Neuronal stem cell (in vitro differentiated cells): Measurements from ENCODE around the gene RBPJ.

ENCODE experiments used
- DNase-seq: peaks from one replicate; pipeline ENCODE4 v3.0.0-alpha.2; 2013; ENCODE audit warnings: low spot score
- H2AFZ ChIP-seq: one replicate; pipeline ENCODE4 v1.6.1; 2013; ENCODE audit warnings: mild to moderate bottlenecking, low read length, inconsistent platforms
- H2AK5ac ChIP-seq: 2 replicates; pipeline ENCODE4 v1.6.1; 2013; ENCODE audit warnings: low read depth, mild to moderate bottlenecking, inconsistent platforms, low read length, moderate library complexity, mixed read lengths
- H2BK120ac ChIP-seq: 2 replicates; pipeline ENCODE4 v1.6.1; 2013; ENCODE audit warnings: low read depth, mild to moderate bottlenecking, inconsistent platforms, low read length, moderate library complexity, mixed read lengths
- H2BK12ac ChIP-seq: one replicate; pipeline ENCODE4 v1.6.1; 2013; ENCODE audit warnings: low read length, inconsistent platforms
- H2BK15ac ChIP-seq: 2 replicates; pipeline ENCODE4 v1.6.1; 2013; ENCODE audit warnings: mild to moderate bottlenecking, low read length, inconsistent platforms, mixed read lengths
- H2BK5ac ChIP-seq: one replicate; pipeline ENCODE4 v1.6.1; 2013; ENCODE audit warnings: inconsistent platforms, mild to moderate bottlenecking, low read length, moderate library complexity
- H3K14ac ChIP-seq: one replicate; pipeline ENCODE4 v1.6.1; 2013; ENCODE audit warnings: low read length, inconsistent platforms
- H3K18ac ChIP-seq: 2 replicates; pipeline ENCODE4 v1.6.1; 2013; ENCODE audit warnings: low read length, inconsistent platforms
- H3K23ac ChIP-seq: 2 replicates; pipeline ENCODE4 v1.6.1; 2013; ENCODE audit warnings: low read depth, mild to moderate bottlenecking, mixed read lengths, low read length, inconsistent platforms; ENCODE audit not compliant: poor library complexity
- H3K27ac ChIP-seq: replicated peaks from 3 replicates; pipeline ENCODE4 v1.5.1; 2013; ENCODE audit warnings: low read length, inconsistent platforms
- H3K27me3 ChIP-seq, 3 experiments: 2 replicates each; pipeline ENCODE4 v1.6.1; 2013; ENCODE audit warnings: low read length in 3 of 3, mild to moderate bottlenecking in 2 of 3, inconsistent platforms in 1 of 3, low read depth in 1 of 3, mixed read lengths in 1 of 3, moderate library complexity in 1 of 3; ENCODE audit not compliant: control insufficient read depth in 3 of 3, insufficient read depth in 3 of 3
- H3K36me3 ChIP-seq, 2 donors: replicated peaks in 1 of 2; 2 replicates each; pipeline ENCODE4 v1.6.1; 2013; ENCODE audit warnings: low read length in 2 of 2; ENCODE audit not compliant: control insufficient read depth in 2 of 2, insufficient read depth in 2 of 2
- H3K4ac ChIP-seq: 2 replicates; pipeline ENCODE4 v1.6.1; 2013; ENCODE audit warnings: inconsistent platforms, mild to moderate bottlenecking, low read length, moderate library complexity
- H3K4me1 ChIP-seq, 2 donors: 1 replicate in 1 of 2; 2 replicates in 1 of 2; pipeline ENCODE4 v1.6.1; 2013; ENCODE audit warnings: low read length in 2 of 2, low read depth in 1 of 2; ENCODE audit not compliant: control insufficient read depth in 2 of 2, insufficient read depth in 1 of 2
- H3K4me2 ChIP-seq: one replicate; pipeline ENCODE4 v1.6.1; 2013; ENCODE audit warnings: mild to moderate bottlenecking, low read length, inconsistent platforms; ENCODE audit not compliant: insufficient read depth, poor library complexity, severe bottlenecking
- H3K4me3 ChIP-seq, 2 donors: 2 replicates each; pipeline ENCODE4 v1.5.1; 2013; ENCODE audit warnings: low read length in 2 of 2, mild to moderate bottlenecking in 2 of 2, inconsistent platforms in 1 of 2, moderate library complexity in 1 of 2
- H3K79me1 ChIP-seq: one replicate; pipeline ENCODE4 v1.6.1; 2013; ENCODE audit warnings: low read depth, mild to moderate bottlenecking, inconsistent platforms, low read length, moderate library complexity
- H3K9ac ChIP-seq: one replicate; pipeline ENCODE4 v1.6.1; 2013; ENCODE audit warnings: mild to moderate bottlenecking, low read depth, low read length, inconsistent platforms; ENCODE audit not compliant: poor library complexity
- H3K9me3 ChIP-seq, 2 donors: replicated peaks in 1 of 2; 2 replicates each; pipeline versions ENCODE3 to v1.6.1; 2013; ENCODE audit warnings: low read length in 2 of 2, mild to moderate bottlenecking in 2 of 2, inconsistent platforms in 1 of 2, low read depth in 1 of 2, mixed read lengths in 1 of 2, moderate library complexity in 1 of 2; ENCODE audit not compliant: control insufficient read depth in 2 of 2, insufficient read depth in 1 of 2
- H4K8ac ChIP-seq: one replicate; pipeline ENCODE4 v1.6.1; 2013; ENCODE audit warnings: low read depth, mild to moderate bottlenecking, inconsistent platforms, low read length, moderate library complexity
- H4K91ac ChIP-seq: one replicate; pipeline ENCODE4 v1.6.1; 2013; ENCODE audit warnings: low read length, low read depth, mild to moderate bottlenecking, inconsistent platforms; ENCODE audit not compliant: poor library complexity
- WGBS, 2 donors: extraction: QIAGEN DNeasy Blood & Tissue Kit; methylation state at CpG; one replicate each; pipeline ENCODE4 v1.1.7; 2013; ENCODE audit warnings: missing lambda C conversion rate in 2 of 2, mixed read lengths in 1 of 2; ENCODE audit not compliant: insufficient read length in 2 of 2, insufficient replicate concordance in 1 of 2; ENCODE audit errors: extremely low coverage in 2 of 2; 5-methylcytosine and 5-hydroxymethylcytosine counted together

The RBPJ gene

GRCh38 chr4:26369132-26369531, 48.3 kb downstream of the RBPJ start:
- Histone ChIP-seq H3K27ac (no peak overlapping the region), H2BK12ac (no peak overlapping the region), H3K9me3 (no peaks in the 10 kb centered on the region), H3K79me1 (no peaks in the 10 kb centered on the region), H2BK120ac (no peak overlapping the region), H3K18ac (no peak overlapping the region), H3K9ac (no peak overlapping the region), H2BK15ac (no peak overlapping the region), H3K4me2 (no peak overlapping the region), H2BK5ac (no peak overlapping the region), H2AK5ac (no peak overlapping the region), H3K36me3 (peaks cover 0 to 8% of the 10 kb centered on the region in 2 donors), H3K4me1 (peaks cover 6 to 10% of the 10 kb centered on the region in 2 donors), H3K23ac (no peak overlapping the region), H3K4me3 (no peak overlapping the region), H3K27me3 (no peaks in the 10 kb centered on the region), H4K91ac (no peak overlapping the region), H4K8ac (no peak overlapping the region), H3K4ac (no peak overlapping the region), H2AFZ (no peak overlapping the region), H3K14ac (no peak overlapping the region)
- DNase-seq = no peak
- no CpG with 5 or more reads among the region's 2 CpGs for WGBS, 2 donors

DNA sequence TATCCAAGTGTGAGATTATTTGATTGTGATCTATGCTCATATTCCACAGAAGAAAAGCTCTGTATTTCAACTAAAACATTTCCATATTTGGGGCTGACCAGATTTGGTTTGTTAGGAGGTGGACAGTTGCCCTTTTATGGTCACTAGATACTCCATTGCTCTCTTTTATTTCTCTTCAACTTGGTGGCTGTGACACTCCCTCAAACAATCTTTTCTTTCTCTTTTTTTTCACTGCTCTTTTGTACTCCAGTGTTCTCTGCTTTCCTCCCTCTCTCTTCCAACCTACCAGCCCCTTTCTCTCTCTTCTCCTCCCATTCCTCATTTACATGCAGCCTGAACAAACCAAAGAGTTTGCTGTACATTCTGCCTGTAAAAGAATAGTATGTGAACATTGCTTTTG, 48.8 kb downstream of the RBPJ start:
- peaks cover 3% of the 10 kb centered on the region for H3K79me1 ChIP-seq
- no peaks in the 10 kb centered on the region for H3K27me3 ChIP-seq
- H3K4me1 ChIP-seq = peaks cover 6 to 10% of the 10 kb centered on the region in 2 donors
- H3K4me2 ChIP-seq = no peak overlapping the region
- H4K91ac ChIP-seq = no peak overlapping the region
- no peak overlapping the region for H3K27ac ChIP-seq
- no peak overlapping the region for H2AK5ac ChIP-seq
- DNase-seq = no peak
- no peak overlapping the region for H3K23ac ChIP-seq
- H4K8ac ChIP-seq = no peak overlapping the region
- no peak overlapping the region for H2BK15ac ChIP-seq
- no peak overlapping the region for H3K4ac ChIP-seq
- H3K9me3 ChIP-seq = no peaks in the 10 kb centered on the region
- H2BK5ac ChIP-seq = no peak overlapping the region
- no peak overlapping the region for H2AFZ ChIP-seq
- no peak overlapping the region for H2BK12ac ChIP-seq
- H3K18ac ChIP-seq = no peak overlapping the region
- no peak overlapping the region for H2BK120ac ChIP-seq
- no peak overlapping the region for H3K4me3 ChIP-seq
- H3K36me3 ChIP-seq = peaks cover 0 to 8% of the 10 kb centered on the region in 2 donors
- H3K9ac ChIP-seq = no peak overlapping the region
- no peak overlapping the region for H3K14ac ChIP-seq

DNA sequence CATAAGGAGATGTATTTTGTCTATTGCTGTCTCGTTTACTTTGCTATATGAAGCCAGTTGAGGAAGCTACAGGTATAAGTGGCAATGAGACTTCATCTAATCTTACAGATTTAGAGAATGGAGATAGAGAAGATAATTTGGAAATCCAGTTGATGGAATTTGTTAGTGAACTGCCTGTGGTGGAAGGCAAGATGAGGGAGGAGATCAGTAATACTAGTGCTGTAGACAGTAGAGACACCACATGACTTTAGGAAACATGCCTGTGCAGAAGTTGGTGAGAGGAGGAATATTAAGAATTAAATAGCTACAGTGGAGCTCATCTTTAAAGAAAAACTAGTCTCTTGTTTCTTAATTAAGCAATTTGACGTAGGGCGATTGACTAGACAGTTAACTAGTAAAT, 51.3 kb downstream of the RBPJ start:
- Histone ChIP-seq H2BK5ac (no peak overlapping the region), H3K4me3 (no peak overlapping the region), H3K4ac (no peak overlapping the region), H4K91ac (no peak overlapping the region), H2BK120ac (no peak overlapping the region), H2BK12ac (no peak overlapping the region), H2AFZ (no peak overlapping the region), H3K9ac (no peak overlapping the region), H3K79me1 (peaks cover 3% of the 10 kb centered on the region), H3K4me1 (peaks cover 6 to 10% of the 10 kb centered on the region in 2 donors), H3K9me3 (no peaks in the 10 kb centered on the region), H3K18ac (no peak overlapping the region), H3K4me2 (no peak overlapping the region), H4K8ac (no peak overlapping the region), H3K36me3 (peaks cover 0 to 4% of the 10 kb centered on the region in 2 donors), H3K14ac (no peak overlapping the region), H3K27me3 (no peaks in the 10 kb centered on the region), H3K23ac (no peak overlapping the region), H2AK5ac (no peak overlapping the region), H3K27ac (no peak overlapping the region), H2BK15ac (no peak overlapping the region)
- DNase-seq = no peak
- WGBS, 2 donors = no CpG with 5 or more reads among the region's 3 CpGs

GRCh38 chr4:26372525-26373172, 51.8 kb downstream of the RBPJ start:
- Histone ChIP-seq H2BK12ac (no peak overlapping the region), H3K36me3 (peaks cover 0 to 4% of the 10 kb centered on the region in 2 donors), H3K18ac (no peak overlapping the region), H3K9me3 (no peaks in the 10 kb centered on the region), H3K9ac (no peak overlapping the region), H3K4me1 (peaks cover 8 to 10% of the 10 kb centered on the region in 2 donors), H3K27ac (peak overlapping the region; percentile 1), H3K14ac (no peak overlapping the region), H2AK5ac (no peak overlapping the region), H3K4me3 (no peak overlapping the region), H3K4me2 (no peak overlapping the region), H2BK5ac (no peak overlapping the region), H3K27me3 (no peaks in the 10 kb centered on the region), H4K8ac (no peak overlapping the region), H3K79me1 (peaks cover 3% of the 10 kb centered on the region), H2AFZ (no peak overlapping the region), H2BK120ac (no peak overlapping the region), H3K23ac (no peak overlapping the region), H4K91ac (no peak overlapping the region), H3K4ac (no peak overlapping the region), H2BK15ac (no peak overlapping the region)
- no CpG with 5 or more reads among the region's 5 CpGs for WGBS, 2 donors
- DNase-seq = no peak
